H1 (cell line): ENCODE results near the gene MT4. TPM values are rescaled to one million over a fixed set of nuclear protein-coding genes. Genes with fewer than 3 reads are reported as not detected.

Experiments used
- ASH2L ChIP-seq: fragments of 200-600, 300-600 bp; sonication (generic); IDR thresholded peaks from one replicate; pipeline ENCODE4 v1.7.1; 2017; ENCODE audit warnings: low read length
- SP4 ChIP-seq: IDR thresholded peaks from 2 replicates; pipeline ENCODE4 v1.6.1; 2012; ENCODE audit warnings: low read length, inconsistent platforms
- TAF7 ChIP-seq: optimal IDR thresholded peaks from 2 replicates; pipeline ENCODE3; 2011; ENCODE audit warnings: low read depth, mild to moderate bottlenecking, inconsistent platforms, low read length, moderate library complexity, borderline replicate concordance
- TBP ChIP-seq: IDR thresholded peaks from 2 replicates; pipeline ENCODE4 v1.6.1; 2011; ENCODE audit warnings: low read depth, low read length, improper control_type of control experiment
- polyA plus RNA-seq, 7 experiments: library from polyadenylated mRNA; depleted of rRNA in 3 of 7; stranded (reverse) in 5 of 7; unstranded in 2 of 7; fragments of >200 nt in 5 of 7; fragments of 200-250 nt in 2 of 7; gene quantifications; 1 replicate in 5 of 7; 2 replicates in 1 of 7; 4 replicates in 1 of 7; pipeline versions ENCODE4 v1.2.1 to v1.2.3, GENCODE V29; 2011 to 2013; ENCODE audit warnings: missing spikeins in 2 of 7, mixed read lengths in 2 of 7
- total RNA-seq: library from RNA; stranded (reverse); fragmentation: NEBNext Ultra II Directional; extraction: Animal tissue kit (Norgen Biotek cat#: 25700); gene quantifications from 2 replicates; pipeline ENCODE4 v1.2.1, GENCODE V29; 2021
- TF ChIP-seq, protein P1 (sequence below): fragments of 300-600 bp; sonication (generic); IDR thresholded peaks from 2 replicates; pipeline ENCODE4 v1.7.1; 2012; ENCODE audit warnings: low read length, moderate library complexity, mild to moderate bottlenecking, inconsistent platforms; ENCODE audit not compliant: insufficient replicate concordance

MT4 gene
- total and polyA plus RNA-seq, 2 of the 8 experiments (the other 6 are each of a cell fraction or from before 2014, with no cell fraction given), result not detected

DNA sequence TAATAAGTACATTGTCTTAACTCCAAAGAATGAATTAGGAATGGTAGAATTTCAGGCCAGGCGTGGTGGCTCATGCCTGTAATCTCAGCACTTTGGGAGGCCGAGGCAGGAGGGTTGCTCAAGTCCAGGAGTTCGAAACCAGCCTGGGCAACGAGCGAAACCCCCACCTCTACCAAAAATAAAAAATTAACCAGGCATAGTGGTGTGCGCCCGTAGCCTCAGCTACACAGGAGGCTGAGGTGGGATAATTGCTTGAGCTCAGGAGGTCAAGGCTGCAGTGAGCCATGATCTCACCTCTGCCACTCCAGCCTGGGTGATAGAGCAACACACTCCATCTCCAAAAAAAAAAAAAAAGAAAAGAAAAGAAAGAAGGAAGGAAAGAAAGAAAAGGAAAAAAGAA lies 26.5 kb upstream of the MT4 start (continued):
- TF ChIP-seq, protein P1, sequence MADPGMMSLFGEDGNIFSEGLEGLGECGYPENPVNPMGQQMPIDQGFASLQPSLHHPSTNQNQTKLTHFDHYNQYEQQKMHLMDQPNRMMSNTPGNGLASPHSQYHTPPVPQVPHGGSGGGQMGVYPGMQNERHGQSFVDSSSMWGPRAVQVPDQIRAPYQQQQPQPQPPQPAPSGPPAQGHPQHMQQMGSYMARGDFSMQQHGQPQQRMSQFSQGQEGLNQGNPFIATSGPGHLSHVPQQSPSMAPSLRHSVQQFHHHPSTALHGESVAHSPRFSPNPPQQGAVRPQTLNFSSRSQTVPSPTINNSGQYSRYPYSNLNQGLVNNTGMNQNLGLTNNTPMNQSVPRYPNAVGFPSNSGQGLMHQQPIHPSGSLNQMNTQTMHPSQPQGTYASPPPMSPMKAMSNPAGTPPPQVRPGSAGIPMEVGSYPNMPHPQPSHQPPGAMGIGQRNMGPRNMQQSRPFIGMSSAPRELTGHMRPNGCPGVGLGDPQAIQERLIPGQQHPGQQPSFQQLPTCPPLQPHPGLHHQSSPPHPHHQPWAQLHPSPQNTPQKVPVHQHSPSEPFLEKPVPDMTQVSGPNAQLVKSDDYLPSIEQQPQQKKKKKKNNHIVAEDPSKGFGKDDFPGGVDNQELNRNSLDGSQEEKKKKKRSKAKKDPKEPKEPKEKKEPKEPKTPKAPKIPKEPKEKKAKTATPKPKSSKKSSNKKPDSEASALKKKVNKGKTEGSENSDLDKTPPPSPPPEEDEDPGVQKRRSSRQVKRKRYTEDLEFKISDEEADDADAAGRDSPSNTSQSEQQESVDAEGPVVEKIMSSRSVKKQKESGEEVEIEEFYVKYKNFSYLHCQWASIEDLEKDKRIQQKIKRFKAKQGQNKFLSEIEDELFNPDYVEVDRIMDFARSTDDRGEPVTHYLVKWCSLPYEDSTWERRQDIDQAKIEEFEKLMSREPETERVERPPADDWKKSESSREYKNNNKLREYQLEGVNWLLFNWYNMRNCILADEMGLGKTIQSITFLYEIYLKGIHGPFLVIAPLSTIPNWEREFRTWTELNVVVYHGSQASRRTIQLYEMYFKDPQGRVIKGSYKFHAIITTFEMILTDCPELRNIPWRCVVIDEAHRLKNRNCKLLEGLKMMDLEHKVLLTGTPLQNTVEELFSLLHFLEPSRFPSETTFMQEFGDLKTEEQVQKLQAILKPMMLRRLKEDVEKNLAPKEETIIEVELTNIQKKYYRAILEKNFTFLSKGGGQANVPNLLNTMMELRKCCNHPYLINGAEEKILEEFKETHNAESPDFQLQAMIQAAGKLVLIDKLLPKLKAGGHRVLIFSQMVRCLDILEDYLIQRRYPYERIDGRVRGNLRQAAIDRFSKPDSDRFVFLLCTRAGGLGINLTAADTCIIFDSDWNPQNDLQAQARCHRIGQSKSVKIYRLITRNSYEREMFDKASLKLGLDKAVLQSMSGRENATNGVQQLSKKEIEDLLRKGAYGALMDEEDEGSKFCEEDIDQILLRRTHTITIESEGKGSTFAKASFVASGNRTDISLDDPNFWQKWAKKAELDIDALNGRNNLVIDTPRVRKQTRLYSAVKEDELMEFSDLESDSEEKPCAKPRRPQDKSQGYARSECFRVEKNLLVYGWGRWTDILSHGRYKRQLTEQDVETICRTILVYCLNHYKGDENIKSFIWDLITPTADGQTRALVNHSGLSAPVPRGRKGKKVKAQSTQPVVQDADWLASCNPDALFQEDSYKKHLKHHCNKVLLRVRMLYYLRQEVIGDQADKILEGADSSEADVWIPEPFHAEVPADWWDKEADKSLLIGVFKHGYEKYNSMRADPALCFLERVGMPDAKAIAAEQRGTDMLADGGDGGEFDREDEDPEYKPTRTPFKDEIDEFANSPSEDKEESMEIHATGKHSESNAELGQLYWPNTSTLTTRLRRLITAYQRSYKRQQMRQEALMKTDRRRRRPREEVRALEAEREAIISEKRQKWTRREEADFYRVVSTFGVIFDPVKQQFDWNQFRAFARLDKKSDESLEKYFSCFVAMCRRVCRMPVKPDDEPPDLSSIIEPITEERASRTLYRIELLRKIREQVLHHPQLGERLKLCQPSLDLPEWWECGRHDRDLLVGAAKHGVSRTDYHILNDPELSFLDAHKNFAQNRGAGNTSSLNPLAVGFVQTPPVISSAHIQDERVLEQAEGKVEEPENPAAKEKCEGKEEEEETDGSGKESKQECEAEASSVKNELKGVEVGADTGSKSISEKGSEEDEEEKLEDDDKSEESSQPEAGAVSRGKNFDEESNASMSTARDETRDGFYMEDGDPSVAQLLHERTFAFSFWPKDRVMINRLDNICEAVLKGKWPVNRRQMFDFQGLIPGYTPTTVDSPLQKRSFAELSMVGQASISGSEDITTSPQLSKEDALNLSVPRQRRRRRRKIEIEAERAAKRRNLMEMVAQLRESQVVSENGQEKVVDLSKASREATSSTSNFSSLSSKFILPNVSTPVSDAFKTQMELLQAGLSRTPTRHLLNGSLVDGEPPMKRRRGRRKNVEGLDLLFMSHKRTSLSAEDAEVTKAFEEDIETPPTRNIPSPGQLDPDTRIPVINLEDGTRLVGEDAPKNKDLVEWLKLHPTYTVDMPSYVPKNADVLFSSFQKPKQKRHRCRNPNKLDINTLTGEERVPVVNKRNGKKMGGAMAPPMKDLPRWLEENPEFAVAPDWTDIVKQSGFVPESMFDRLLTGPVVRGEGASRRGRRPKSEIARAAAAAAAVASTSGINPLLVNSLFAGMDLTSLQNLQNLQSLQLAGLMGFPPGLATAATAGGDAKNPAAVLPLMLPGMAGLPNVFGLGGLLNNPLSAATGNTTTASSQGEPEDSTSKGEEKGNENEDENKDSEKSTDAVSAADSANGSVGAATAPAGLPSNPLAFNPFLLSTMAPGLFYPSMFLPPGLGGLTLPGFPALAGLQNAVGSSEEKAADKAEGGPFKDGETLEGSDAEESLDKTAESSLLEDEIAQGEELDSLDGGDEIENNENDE, result no peak
- no peak for TF ChIP-seq SP4
- TF ChIP-seq TBP, result no peak
- no peak for TF ChIP-seq TAF7
- no peak for TF ChIP-seq ASH2L
- TF ChIP-seq, all 59 proteins: peak for 0
